Neural cell (in vitro differentiated cells): ENCODE data around the gene RAD51B. TPM values are rescaled to one million over a fixed set of nuclear protein-coding genes. Genes with fewer than 3 reads are reported as not detected.

Source experiments
- H2AFZ ChIP-seq: fragments of 200-600, 300-800 bp; sonication (generic), shearing (Covaris generic); 2 replicates; pipeline ENCODE4 v1.6.0; 2014; ENCODE audit warnings: low read depth, mild to moderate bottlenecking, antibody characterized with exemption, low read length, moderate library complexity
- H3F3A ChIP-seq: fragments of 200-600 bp; shearing (Covaris generic); 2 replicates; pipeline ENCODE4 v1.6.1; 2016; ENCODE audit warnings: mild to moderate bottlenecking, moderate library complexity, mixed read lengths, antibody characterized with exemption, low read length; ENCODE audit not compliant: insufficient read depth, poor library complexity, severe bottlenecking
- H3K27ac ChIP-seq: fragments of 200-600, 300-800 bp; sonication (generic), shearing (Covaris generic); 2 replicates; pipeline ENCODE4 v1.5.1; 2014; ENCODE audit warnings: mild to moderate bottlenecking, low read length, moderate library complexity
- H3K27me3 ChIP-seq: fragments of 300-800, 200-600 bp; sonication (generic), shearing (Covaris generic); 2 replicates; pipeline ENCODE4 v1.6.0; 2014; ENCODE audit warnings: mild to moderate bottlenecking, low read depth, low read length, moderate library complexity; ENCODE audit not compliant: insufficient read depth
- H3K36me3 ChIP-seq: fragments of 300-800, 200-600 bp; sonication (generic), shearing (Covaris generic); 2 replicates; pipeline ENCODE4 v1.5.1; 2014; ENCODE audit warnings: mild to moderate bottlenecking, antibody characterized with exemption, low read length, moderate library complexity; ENCODE audit not compliant: insufficient read depth
- H3K4me2 ChIP-seq: fragments of 300-800, 200-600 bp; sonication (generic), shearing (Covaris generic); 2 replicates; pipeline ENCODE4 v1.6.0; 2014; ENCODE audit warnings: mild to moderate bottlenecking, low read length
- H3K4me3 ChIP-seq: fragments of 300-800, 200-600 bp; sonication (generic), shearing (Covaris generic); 2 replicates; pipeline ENCODE4 v1.5.1; 2014; ENCODE audit warnings: mild to moderate bottlenecking, low read length, moderate library complexity
- H3K79me2 ChIP-seq: fragments of 200-600 bp; shearing (Covaris generic); replicated peaks from 2 replicates; pipeline ENCODE4 v1.6.0; 2014; ENCODE audit warnings: mild to moderate bottlenecking, low read length, moderate library complexity; ENCODE audit not compliant: insufficient read depth
- H3K9ac ChIP-seq: fragments of 300-800, 200-600 bp; sonication (generic), shearing (Covaris generic); 2 replicates; pipeline ENCODE4 v1.6.1; 2016; ENCODE audit warnings: mild to moderate bottlenecking, low read length, mixed read lengths
- H3K9me2 ChIP-seq: fragments of 200-600 bp; shearing (Covaris generic); 2 replicates; pipeline ENCODE4 v1.6.1; 2016; ENCODE audit warnings: mild to moderate bottlenecking, low read length, mixed read lengths; ENCODE audit not compliant: insufficient read depth
- H3K9me3 ChIP-seq: fragments of 200-600, 300-800 bp; sonication (generic), shearing (Covaris generic); 2 replicates; pipeline ENCODE4 v1.6.1; 2016; ENCODE audit warnings: mild to moderate bottlenecking, mixed run types, low read length, moderate library complexity, mixed read lengths
- H4K20me1 ChIP-seq: fragments of 200-600 bp; shearing (Covaris generic); 2 replicates; pipeline ENCODE4 v1.6.1; 2016; ENCODE audit warnings: mild to moderate bottlenecking, mixed run types; ENCODE audit not compliant: insufficient read depth
- EP300 ChIP-seq: fragments of 450-650 bp; conservative IDR thresholded peaks from 2 replicates; pipeline ENCODE4 v1.6.1; 2014; ENCODE audit warnings: antibody characterized with exemption, mild to moderate bottlenecking, moderate library complexity; ENCODE audit not compliant: poor library complexity, severe bottlenecking
- EZH2 ChIP-seq: fragments of 200-600, 300-800 bp; shearing (Covaris generic), sonication (generic); IDR thresholded peaks from 2 replicates; pipeline ENCODE4 v1.6.1; 2014; ENCODE audit warnings: antibody characterized with exemption, low read length, borderline replicate concordance, mild to moderate bottlenecking; ENCODE audit not compliant: insufficient read depth, poor library complexity, severe bottlenecking
- MXI1 ChIP-seq: fragments of 450-650 bp; conservative IDR thresholded peaks from 2 replicates; pipeline ENCODE4 v1.6.1; 2014; ENCODE audit warnings: antibody characterized with exemption, mild to moderate bottlenecking; ENCODE audit not compliant: poor library complexity, severe bottlenecking
- POLR2AphosphoS5 ChIP-seq: IDR thresholded peaks from 2 replicates; pipeline ENCODE4 v1.6.1; 2012
- RAD21 ChIP-seq: fragments of 450-650 bp; conservative IDR thresholded peaks from 2 replicates; pipeline ENCODE4 v1.6.1; 2014; ENCODE audit warnings: antibody characterized with exemption, mild to moderate bottlenecking, moderate library complexity
- SMC3 ChIP-seq: fragments of 450-650 bp; conservative IDR thresholded peaks from 2 replicates; pipeline ENCODE4 v1.6.1; 2014; ENCODE audit warnings: antibody characterized with exemption, mild to moderate bottlenecking, moderate library complexity; ENCODE audit not compliant: poor library complexity
- TAF1 ChIP-seq: IDR thresholded peaks from 2 replicates; pipeline ENCODE4 v1.6.1; 2012; ENCODE audit warnings: low read depth
- polyA plus RNA-seq: library from polyadenylated mRNA; depleted of rRNA; stranded (reverse); fragments of >200 nt; gene quantifications from 2 replicates; pipeline ENCODE4 v1.2.3, GENCODE V29; 2014
- TF ChIP-seq, protein P1 (sequence below): IDR thresholded peaks from 2 replicates; pipeline ENCODE4 v1.6.1; 2012; ENCODE audit warnings: borderline replicate concordance
- TF ChIP-seq, protein P2 (sequence below): fragments of 450-650 bp; IDR thresholded peaks from 2 replicates; pipeline ENCODE4 v1.5.1; 2014; ENCODE audit warnings: antibody characterized with exemption, mild to moderate bottlenecking, moderate library complexity; ENCODE audit not compliant: poor library complexity, severe bottlenecking

Gene RAD51B
- polyA plus RNA-seq, 1 donor from 2014 or later, result 3.1 TPM

DNA sequence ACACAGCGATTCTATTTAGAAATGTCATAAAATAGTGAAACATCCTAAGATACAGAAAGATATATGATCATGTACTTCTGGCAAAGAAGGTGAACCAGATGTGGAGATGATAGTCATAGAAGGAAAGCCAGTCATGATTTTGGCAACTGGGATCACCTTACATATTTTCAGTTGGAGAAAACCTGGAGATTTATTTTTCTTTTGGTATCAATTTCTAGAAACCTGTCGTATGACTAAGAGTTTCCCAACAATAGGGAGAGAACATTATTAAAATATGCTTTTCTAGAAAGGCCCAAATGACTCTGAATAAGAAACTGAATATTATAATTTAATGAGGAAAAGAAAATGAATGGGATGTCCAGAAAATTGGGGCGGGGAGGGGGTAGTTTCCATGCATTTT lies 576.9 kb downstream of the RAD51B start:
- Histone ChIP-seq H2AFZ (no peak overlapping the region), H3K27me3 (no peaks in the 10 kb centered on the region), H3F3A (peaks cover 8% of the 10 kb centered on the region), H3K4me2 (no peak overlapping the region), H4K20me1 (no peaks in the 10 kb centered on the region), H3K27ac (no peak overlapping the region), H3K79me2 (no peaks in the 10 kb centered on the region), H3K9me2 (no peaks in the 10 kb centered on the region), H3K9ac (no peak overlapping the region), H3K4me3 (no peak overlapping the region), H3K36me3 (no peaks in the 10 kb centered on the region), H3K9me3 (no peaks in the 10 kb centered on the region)
- TF ChIP-seq, protein P1, sequence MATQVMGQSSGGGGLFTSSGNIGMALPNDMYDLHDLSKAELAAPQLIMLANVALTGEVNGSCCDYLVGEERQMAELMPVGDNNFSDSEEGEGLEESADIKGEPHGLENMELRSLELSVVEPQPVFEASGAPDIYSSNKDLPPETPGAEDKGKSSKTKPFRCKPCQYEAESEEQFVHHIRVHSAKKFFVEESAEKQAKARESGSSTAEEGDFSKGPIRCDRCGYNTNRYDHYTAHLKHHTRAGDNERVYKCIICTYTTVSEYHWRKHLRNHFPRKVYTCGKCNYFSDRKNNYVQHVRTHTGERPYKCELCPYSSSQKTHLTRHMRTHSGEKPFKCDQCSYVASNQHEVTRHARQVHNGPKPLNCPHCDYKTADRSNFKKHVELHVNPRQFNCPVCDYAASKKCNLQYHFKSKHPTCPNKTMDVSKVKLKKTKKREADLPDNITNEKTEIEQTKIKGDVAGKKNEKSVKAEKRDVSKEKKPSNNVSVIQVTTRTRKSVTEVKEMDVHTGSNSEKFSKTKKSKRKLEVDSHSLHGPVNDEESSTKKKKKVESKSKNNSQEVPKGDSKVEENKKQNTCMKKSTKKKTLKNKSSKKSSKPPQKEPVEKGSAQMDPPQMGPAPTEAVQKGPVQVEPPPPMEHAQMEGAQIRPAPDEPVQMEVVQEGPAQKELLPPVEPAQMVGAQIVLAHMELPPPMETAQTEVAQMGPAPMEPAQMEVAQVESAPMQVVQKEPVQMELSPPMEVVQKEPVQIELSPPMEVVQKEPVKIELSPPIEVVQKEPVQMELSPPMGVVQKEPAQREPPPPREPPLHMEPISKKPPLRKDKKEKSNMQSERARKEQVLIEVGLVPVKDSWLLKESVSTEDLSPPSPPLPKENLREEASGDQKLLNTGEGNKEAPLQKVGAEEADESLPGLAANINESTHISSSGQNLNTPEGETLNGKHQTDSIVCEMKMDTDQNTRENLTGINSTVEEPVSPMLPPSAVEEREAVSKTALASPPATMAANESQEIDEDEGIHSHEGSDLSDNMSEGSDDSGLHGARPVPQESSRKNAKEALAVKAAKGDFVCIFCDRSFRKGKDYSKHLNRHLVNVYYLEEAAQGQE, result no peak
- no peak for TF ChIP-seq MXI1

DNA sequence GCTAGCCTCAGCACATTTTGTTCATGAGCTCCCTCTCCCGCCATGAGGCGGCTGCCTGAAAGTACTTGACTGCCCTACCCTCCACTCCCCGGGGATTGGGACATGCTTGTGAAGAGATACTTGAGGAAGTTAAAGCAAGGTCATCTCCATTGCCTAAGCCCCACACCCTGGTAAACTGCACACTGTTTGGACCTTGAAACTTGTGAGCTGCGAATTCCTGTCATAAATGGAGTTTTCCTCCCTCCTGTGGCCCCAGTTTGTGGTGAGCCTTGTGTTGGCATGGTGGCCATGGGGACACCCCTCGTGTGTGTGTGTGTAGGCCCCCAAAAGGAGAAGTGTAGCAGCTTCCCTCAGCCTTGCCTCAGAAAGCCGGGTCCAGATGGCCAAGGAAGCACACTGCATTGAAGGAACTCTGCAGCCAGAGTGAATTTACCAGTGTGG lies 577.8 kb downstream of the RAD51B start:
- no peak for TF ChIP-seq SMC3
- no peak for TF ChIP-seq EP300
- no peak for TF ChIP-seq EZH2
- no peak for TF ChIP-seq POLR2AphosphoS5
- TF ChIP-seq, protein P2, sequence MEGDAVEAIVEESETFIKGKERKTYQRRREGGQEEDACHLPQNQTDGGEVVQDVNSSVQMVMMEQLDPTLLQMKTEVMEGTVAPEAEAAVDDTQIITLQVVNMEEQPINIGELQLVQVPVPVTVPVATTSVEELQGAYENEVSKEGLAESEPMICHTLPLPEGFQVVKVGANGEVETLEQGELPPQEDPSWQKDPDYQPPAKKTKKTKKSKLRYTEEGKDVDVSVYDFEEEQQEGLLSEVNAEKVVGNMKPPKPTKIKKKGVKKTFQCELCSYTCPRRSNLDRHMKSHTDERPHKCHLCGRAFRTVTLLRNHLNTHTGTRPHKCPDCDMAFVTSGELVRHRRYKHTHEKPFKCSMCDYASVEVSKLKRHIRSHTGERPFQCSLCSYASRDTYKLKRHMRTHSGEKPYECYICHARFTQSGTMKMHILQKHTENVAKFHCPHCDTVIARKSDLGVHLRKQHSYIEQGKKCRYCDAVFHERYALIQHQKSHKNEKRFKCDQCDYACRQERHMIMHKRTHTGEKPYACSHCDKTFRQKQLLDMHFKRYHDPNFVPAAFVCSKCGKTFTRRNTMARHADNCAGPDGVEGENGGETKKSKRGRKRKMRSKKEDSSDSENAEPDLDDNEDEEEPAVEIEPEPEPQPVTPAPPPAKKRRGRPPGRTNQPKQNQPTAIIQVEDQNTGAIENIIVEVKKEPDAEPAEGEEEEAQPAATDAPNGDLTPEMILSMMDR, result no peak
- TF ChIP-seq, protein P1, result no peak
- TF ChIP-seq MXI1, result no peak
- TF ChIP-seq RAD21, result no peak
- TF ChIP-seq TAF1, result no peak
- H3K36me3 ChIP-seq, result no peaks in the 10 kb centered on the region
- H3F3A ChIP-seq, result peaks cover 8% of the 10 kb centered on the region
- H3K4me2 ChIP-seq, result no peak overlapping the region
- H3K4me3 ChIP-seq, result no peak overlapping the region
- H3K9me3 ChIP-seq, result no peaks in the 10 kb centered on the region
- no peaks in the 10 kb centered on the region for H3K9me2 ChIP-seq
- H2AFZ ChIP-seq, result no peak overlapping the region
- no peaks in the 10 kb centered on the region for H3K79me2 ChIP-seq
- H4K20me1 ChIP-seq, result no peaks in the 10 kb centered on the region
- no peak overlapping the region for H3K9ac ChIP-seq
- no peak overlapping the region for H3K27ac ChIP-seq
- H3K27me3 ChIP-seq, result no peaks in the 10 kb centered on the region
